GM21381 (cell line): ENCODE measurements around the gene GPD1.
"Not testable (repeated sequence)": the region's sequence is repeated elsewhere in the genome, so short reads cannot be mapped to it uniquely, and the experiment has no call there.

Experiments used
- ATAC-seq: cut with Tn5 transposase; IDR thresholded peaks from one replicate; pipeline ENCODE4 v1.9.1; 2021; ENCODE audit warnings: mild to moderate bottlenecking, moderate library complexity; ENCODE audit not compliant: unreplicated experiment

GPD1 gene

GRCh38 chr12:50073206-50073605 is 30.6 kb upstream of the GPD1 start:
- ATAC-seq, result no peak

- no peak for ATAC-seq
Measured at GRCh38 chr12:50073712-50074111, 30.1 kb upstream of the GPD1 start.

- ATAC-seq, result peak; percentile 86
Measured at GRCh38 chr12:50074936-50075807, 28.6 kb upstream of the GPD1 start.

- ATAC-seq, result no peak
Measured at GRCh38 chr12:50075808-50076170, 28.0 kb upstream of the GPD1 start.

DNA sequence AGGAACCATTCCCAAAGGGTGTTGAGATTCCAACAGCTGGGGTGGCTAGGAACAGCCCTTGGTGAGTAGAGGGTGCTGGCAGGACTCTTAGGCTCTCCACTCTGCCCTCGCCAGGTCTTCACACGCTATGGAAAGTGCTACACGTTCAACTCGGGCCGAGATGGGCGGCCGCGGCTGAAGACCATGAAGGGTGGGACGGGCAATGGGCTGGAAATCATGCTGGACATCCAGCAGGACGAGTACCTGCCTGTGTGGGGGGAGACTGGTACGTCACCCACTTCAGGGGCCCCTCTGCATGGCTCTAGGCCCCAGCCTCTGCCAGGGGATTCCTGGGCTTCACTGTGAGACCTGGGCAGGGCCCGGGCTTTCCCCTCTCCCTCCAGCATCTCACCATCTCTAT is 26.7 kb upstream of the GPD1 start:
- ATAC-seq, result no peak

GRCh38 chr12:50078281-50078680 is 25.5 kb upstream of the GPD1 start:
- ATAC-seq, result no peak

DNA sequence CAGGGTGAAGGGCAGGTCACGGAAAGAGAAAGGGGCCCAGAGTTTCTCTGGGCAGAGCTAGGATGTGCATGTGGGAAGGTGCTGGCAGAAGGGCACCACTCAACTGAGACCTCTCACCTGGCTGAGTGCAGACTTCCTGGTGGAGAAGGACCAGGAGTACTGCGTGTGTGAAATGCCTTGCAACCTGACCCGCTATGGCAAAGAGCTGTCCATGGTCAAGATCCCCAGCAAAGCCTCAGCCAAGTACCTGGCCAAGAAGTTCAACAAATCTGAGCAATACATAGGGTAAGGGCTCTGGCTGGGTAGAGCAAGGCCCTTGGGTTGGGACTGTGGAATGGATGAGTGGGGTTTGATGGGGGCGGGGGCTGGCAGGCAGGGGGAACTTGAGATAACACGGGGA is 24.0 kb upstream of the GPD1 start:
- ATAC-seq, result no peak

DNA sequence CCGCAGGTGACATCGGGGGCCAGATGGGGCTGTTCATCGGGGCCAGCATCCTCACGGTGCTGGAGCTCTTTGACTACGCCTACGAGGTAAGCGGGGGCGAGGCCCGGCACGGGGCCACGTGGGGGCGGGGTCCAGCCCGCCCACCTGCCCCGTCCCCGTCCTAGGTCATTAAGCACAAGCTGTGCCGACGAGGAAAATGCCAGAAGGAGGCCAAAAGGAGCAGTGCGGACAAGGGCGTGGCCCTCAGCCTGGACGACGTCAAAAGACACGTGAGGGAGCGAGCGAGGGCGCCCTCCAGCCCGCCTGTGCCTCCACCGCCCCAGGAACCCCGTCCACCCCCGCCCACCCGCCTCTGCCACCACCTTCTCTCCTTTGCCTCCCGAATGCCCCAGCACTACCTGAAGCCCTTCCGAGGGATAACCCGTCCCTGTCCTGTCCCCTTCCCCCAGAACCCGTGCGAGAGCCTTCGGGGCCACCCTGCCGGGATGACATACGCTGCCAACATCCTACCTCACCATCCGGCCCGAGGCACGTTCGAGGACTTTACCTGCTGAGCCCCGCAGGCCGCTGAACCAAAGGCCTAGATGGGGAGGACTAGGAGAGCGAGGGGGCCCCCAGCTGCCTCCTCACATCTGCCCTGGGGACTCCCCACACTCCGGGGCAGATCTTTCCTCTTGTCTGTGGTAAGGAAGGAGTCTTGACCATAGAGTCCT is 22.6 kb upstream of the GPD1 start:
- no peak for ATAC-seq

- no peak for ATAC-seq
Measured at GRCh38 chr12:50082644-50083043, 21.2 kb upstream of the GPD1 start.

DNA sequence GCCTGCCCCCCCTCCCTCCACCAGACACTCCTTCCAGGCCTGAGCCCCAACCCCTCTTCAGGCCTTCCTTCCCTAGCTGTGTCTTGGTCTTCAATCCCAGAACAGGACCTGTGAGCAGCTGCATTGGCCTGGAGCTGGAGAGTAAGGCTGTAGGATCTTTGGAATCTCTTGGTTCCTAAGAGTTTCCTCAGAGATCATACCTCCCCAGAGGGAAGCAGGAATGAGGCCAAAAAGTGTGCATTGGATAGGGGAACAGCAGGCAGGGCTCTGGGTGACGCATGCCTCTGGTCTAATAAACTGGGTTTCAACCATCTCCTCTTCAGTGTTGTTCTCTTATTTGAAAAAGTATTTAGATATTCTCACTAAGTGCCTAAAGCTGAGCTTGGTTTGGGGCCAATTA is 20.5 kb upstream of the GPD1 start:
- no peak for ATAC-seq

GRCh38 chr12:50084409-50084774 is 19.4 kb upstream of the GPD1 start:
- ATAC-seq, result not testable (repeated sequence)

DNA sequence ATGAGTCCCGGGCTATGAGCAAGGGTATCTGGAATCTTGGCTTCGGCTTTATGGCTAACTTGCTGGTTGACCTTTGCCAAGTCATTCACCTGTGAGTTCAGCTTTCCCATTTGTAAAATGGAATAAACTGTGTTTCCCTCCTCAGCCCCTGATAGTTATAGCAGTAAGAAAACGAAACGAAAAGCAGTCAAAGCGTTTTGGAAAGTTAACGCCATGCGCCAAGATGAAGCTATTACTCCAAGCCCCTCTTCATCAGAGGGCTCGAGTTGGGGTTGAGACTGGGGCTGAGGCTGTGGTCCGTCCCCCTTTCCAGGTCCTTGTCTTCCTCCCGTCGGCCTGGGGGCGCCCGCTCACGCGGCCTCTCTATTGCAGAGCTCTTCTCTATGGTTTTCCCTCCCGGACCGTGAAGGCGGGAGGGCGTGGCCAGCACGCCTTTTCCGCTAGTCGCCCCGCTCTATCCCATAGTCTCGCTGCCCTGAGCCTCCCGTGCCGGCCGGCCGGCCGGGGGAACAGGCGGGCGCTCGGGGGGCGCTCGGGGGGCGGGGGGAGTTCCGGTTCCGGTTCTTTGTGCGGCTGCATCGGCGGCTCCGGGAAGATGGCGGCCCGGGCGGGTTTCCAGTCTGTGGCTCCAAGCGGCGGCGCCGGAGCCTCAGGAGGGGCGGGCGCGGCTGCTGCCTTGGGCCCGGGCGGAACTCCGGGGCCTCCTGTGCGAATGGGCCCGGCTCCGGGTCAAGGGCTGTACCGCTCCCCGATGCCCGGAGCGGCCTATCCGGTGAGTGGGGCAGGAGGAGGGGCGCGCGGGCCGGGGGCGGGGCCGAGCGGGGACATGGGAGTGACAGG is 18.8 kb upstream of the GPD1 start, which contains the start of gene SMARCD1:
TSS of gene SMARCD1 (plus strand) at position 568 of the 840 bp plus-strand sequence. CDS start at position 596, 28 bp downstream.
- peak; percentile 88 for ATAC-seq

GRCh38 chr12:50085615-50086072 is 18.2 kb upstream of the GPD1 start:
- peak; percentile 4 for ATAC-seq

DNA sequence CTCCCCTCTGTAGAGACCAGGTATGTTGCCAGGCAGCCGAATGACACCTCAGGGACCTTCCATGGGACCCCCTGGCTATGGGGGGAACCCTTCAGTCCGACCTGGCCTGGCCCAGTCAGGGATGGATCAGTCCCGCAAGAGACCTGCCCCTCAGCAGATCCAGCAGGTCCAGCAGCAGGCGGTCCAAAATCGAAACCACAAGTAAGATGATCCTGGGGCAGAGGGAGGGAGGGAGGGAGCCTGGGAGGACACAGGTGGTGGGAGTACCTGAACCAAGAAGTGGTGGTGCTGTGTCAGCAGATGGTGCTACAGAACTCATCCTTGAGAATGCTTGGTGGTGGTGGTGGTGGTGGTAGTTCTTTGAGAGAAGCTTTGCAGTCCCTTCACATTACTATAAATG is 17.7 kb upstream of the GPD1 start:
- no peak for ATAC-seq

DNA sequence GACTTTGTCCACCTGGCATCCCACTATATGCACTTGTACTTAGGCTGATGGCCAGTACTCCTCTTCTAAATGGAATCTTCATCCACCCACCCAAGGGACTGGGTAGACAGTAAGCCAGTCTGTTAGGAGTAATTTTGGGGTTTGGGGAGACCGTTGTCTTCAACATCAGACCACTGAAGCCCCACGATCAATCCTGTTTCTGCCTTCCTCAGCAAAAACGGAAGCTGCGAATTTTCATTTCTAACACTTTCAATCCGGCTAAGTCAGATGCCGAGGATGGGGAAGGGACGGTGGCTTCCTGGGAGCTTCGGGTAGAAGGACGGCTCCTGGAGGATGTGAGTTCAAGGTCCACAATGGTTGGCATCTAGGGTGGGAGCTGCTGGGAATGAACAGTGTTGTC is 16.7 kb upstream of the GPD1 start:
- ATAC-seq, result no peak

GRCh38 chr12:50087995-50088394 is 15.8 kb upstream of the GPD1 start:
- ATAC-seq, result no peak

DNA sequence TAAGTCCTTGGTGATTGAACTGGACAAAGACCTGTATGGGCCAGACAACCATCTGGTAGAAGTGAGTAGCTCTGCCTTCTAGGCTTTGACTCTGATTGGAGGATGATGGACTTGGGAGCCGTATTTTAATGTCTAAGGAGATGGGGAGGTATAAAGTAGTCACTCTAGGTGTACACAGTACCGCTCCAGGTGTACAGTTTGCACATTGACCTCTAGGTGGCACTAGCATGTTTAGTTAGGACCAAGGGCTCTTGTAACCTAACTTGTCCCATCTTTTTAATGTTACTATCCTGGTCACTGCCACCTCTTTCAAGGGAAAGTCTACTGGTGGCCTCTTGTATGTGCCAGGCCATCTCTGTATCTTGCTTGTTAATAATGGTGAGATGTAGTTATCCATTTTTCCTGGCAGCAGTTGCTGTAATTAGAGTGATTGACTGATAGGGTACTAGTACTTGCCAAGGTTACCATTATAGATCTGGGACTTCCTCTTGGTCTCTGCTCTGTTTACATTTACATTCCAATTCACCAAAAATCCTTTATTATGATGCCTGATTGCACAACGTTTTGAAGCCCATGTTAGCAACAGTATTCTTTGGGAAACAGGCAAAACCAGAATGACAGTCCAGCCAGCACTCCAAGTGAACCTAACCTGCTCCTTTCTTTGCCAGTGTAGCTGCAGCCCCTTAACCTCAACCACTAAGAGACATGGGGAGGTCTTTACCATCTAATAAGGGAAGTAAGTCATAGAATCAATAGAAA is 15.1 kb upstream of the GPD1 start:
- ATAC-seq, result no peak

DNA sequence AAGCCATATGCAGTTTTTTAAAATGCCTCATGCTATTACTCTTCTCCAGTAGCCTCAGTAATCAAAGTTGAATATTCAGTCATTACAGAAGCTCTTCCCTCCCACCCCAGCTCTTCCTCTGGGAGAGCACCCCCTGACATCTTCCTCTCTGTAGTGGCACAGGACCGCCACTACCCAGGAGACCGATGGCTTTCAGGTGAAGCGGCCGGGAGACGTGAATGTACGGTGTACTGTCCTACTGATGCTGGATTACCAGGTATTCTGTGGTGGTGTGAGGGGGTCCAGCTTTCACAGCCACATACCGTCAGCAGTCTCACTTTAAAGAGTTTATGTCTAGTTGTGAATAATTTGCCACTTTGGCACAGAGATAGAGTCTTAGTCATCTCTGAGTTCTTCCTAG is 14.1 kb upstream of the GPD1 start:
- ATAC-seq, result no peak

DNA sequence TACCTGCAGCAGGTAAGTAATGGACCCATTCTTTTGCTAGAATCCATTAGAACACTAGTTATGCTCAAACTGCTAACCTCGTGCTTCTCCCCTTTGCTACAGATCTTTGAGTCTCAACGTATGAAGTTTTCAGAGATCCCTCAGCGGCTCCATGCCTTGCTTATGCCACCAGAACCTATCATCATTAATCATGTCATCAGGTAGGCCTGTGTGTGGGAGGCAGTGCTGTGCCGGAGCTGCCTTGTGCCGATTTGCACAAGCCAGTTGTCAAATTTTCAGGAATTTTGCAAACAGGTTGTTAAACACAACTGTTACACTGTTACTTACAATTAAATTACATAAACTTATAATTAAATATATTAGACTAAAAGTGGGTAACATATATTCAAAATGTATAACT is 13.4 kb upstream of the GPD1 start:
- no peak for ATAC-seq

GRCh38 chr12:50097952-50098351 is 5.9 kb upstream of the GPD1 start:
- ATAC-seq, result no peak
